Urothelium cell line (cell line): ENCODE results near the gene MMP15.
A peak's percentile ranks its signal among the peaks of the same experiment; 100 is the strongest.
"Not testable (repeated sequence)": the region's sequence is repeated elsewhere in the genome, so short reads cannot be mapped to it uniquely, and the experiment has no call there.

Experiments used
- DNase-seq: peaks from one replicate; pipeline ENCODE4 v3.0.0; 2011; ENCODE audit warnings: low spot score, mixed read lengths
- FAIRE-seq: peaks from 2 replicates; lab custom pipeline; 2011; peaks lifted over from hg19 to GRCh38; lab: Jason Lieb, UNC

The MMP15 gene

DNA sequence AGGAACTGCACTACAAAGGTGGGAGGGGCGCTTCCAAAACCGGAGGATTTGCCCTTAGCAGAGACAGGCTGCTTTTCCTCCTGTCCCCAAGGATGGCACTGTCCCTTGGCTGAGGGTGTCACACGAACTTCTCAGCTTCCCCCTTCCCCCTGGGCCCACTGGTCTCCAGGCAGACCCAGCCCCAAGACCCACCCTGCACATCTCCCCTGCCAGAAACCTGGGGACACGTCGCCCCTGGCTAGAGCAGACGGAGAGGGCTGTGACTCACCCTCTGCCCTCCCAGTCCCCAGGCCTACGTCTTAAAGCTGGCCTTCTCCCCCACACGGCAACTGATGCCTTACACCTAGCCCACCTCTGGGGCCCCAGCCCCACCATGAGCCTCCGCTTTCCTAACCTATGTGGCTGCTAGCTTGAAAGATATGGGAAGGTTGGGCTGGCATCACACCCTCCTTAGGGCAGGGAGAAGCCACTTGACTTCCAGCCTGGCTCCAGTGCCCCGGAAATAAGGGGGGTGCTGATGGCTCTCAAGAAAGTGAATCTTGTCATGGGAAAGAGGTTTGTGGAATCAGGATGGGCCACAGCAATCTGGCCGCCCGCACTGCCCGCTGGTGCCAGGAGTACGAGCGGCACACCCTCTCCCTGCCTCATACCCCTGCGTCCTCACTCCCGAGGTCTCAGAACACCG, 29.7 kb upstream of the MMP15 start:
- no peak for DNase-seq
- FAIRE-seq, result no peak

DNA sequence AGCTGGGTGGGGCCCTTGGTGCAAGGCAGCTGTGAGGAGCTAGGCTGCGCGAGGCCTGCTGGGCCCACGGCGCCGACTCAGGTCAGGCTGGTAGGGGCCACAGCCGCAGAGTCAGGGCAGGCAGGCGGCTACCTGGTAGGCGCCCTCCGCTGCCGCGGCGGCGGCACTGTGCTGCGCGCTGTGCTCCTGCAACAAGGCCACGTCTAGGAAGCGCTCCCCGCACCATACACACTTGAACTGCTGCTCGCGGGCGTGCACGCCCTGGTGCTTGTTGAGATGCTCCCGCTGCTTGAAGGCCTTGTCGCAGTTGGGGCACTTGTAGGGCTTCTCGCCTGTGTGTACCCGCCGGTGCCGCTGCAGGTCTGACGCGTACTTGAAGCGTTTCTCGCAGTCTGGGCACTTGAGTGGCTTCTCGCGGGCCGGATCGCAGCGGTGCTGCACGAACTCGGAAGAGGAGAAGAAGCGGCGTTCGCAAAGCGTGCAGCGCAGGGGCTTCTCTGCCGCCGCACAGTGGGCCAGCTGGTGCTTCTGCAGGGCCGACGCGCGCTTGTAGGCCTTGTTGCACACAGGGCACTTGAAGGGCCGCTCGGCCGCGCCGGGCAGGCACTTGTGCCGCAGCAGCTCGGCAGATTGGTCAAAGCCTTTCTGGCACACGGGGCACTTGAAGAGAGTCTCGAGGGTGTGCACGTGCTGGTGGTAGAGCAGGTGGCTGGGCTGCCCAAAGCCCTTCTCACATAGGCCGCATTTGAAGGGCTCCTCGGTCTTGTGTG, 29.0 kb upstream of the MMP15 start:
- FAIRE-seq, result no peak
- no peak for DNase-seq

DNA sequence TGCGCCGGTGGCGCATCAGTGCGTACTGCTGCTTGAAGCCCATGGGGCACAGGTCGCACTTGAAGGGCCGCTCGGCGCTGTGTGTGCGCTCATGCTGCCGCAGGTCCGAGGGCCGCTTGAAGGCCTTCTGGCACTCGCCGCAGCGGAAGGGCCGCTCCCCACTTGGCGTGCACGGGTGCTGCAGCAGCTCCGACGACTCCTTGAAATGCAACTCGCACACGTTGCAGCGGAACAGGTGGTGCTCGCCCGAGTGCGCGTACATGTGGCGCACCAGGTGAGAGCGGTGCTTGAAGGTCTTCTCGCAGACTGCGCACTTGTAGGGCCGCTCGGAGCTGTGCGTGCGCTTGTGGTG, 28.4 kb upstream of the MMP15 start:
- DNase-seq (no peak), FAIRE-seq (no peak)

DNA sequence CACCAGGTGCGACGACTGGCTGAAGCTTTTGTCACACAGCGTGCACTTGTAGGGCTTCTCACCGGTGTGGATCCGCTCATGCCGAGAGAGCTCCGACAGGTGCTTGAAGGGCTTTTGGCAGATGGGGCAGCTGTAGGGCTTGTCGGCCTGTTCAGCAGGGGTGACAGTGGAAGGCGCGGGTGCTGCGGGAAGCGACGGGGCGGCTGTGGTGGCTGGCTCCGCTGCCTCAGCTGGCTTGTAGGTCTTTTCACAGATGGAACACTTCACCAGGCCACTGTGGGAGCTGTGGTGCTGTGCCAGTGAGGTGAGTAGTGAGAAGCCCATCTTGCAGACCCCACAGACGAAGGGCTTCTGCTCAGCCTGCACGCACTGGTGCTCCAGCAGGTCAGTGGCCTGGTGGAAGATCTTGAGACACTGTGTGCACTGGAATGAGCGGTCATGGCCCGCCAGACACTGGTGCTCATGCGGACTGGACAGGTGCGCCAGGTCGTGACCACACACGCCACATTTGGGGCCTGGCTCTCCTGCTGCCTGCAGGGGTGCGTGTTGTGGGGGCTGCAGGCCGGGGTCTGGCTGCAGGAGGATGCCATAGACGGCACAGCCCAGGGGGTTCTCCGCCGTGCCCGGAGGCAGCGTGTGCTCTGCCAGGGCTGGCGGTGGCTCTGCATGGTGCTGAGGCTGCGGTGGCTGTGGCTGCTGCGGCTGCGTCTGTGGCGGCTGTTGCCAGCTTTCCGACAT, 27.9 kb upstream of the MMP15 start:
- FAIRE-seq, result no peak
- DNase-seq, result no peak

DNA sequence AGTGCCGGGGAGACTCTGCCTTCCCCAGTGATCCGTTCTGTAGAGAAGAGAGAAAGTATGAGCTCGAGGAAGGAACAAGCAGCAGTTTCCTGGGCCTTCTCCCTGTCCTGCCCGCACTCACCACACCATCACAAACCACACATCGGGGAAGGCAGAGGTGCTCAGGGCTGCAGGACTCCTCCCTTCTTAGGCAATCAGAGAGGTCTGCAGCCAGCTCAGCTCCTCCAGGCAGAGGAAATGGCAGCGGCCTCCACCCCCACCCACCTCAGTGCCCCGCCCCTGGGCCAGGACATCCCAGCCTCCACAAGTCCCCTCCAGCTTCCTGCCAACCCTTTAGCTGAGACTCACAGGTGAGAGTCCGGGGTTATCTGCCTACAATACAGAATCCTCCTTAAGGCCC, 27.1 kb upstream of the MMP15 start:
- no peak for DNase-seq
- no peak for FAIRE-seq

DNA sequence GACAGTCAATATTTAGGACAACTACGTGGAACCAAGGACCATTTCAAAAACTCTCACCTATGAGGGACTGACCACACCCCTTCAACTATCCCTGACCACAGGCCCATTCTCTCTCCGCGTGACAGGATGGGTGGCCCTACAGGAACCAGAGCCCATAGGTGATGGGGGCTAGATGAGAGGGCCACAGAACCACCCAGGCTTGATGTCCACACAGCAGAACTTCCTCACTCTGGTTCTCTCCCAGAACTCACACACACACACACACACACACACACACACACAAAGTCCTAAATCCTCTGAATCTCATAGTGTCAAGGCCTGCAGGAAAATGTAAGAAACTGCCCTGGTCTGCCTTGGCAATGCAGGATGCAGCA, 26.6 kb upstream of the MMP15 start:
- FAIRE-seq, result no peak

DNA sequence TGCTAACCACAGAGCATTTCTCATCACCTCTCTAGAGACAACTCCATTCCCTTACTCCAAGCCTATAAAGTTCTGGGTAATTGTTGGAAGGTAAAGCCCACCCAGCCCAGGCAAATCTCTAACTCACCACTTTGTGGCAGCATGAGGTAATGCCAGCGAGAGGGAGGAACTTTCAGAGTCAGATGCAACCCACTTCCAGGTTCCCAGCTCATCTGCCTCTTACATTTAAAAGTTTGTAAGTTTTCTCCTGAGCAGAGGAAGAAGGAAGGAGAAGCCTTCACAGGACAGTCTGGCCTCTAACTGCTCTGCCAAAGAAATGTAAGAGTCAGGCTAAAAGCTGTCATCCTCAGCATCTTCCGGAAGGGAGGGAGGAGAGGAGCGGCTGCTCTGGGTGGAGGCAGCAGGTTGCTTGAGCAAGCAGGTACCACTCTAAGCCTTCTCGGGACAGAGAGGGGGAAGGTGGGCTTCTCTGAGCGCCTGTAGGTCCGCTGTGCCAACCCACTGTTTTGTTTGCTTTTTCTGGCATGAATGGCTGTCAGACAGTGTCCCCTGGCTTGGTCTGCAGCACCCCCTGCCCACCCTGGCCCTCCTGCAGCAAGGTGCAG, 26.1 kb upstream of the MMP15 start:
- FAIRE-seq (no peak), DNase-seq (no peak)

More for the DNA sequence above, 26.6 kb upstream of the MMP15 start:
- no peak for DNase-seq

DNA sequence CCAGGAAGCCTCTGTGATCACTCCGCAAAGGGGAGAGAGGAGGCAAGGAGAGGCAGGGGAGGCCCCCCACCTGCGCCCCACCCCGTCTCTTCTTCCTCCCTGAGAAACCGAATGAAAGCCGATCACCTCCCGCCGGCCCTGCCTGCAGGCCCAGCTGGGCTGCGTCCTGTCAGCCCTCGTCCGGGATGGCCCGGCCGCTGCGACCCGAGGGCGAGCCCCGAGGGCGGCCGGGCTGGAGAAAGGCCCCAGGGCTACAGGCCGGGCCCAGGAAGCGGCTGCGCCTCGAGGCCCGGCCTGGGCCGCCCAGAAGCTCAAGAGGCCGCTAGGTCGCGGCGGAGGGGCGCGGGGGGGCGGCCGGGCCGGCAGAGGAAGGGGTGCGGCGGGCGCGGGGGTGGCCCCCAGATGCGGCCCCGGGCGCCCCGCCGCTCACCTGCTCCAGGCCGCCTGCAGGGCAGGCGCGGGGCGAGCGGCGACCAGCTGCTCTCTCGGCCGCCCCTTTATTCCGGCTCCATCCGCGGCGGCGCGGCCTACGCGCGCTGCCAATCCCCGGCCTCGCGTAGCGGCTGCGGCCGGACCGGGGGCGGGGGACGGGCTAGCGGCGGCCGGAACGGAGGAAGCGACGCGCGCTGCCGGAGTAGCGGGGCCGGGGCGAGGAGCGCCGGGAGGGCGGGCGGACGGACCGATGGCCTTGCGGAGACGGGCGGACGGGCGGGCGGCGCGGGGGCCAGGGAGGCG, 25.4 kb upstream of the MMP15 start, which contains the start of gene ZNF319:
ZNF319 (minus strand) TSS at position 702 of the 735 bp plus-strand sequence. CDS start 2,407 bp downstream, outside the sequence.
- no peak for FAIRE-seq

DNA sequence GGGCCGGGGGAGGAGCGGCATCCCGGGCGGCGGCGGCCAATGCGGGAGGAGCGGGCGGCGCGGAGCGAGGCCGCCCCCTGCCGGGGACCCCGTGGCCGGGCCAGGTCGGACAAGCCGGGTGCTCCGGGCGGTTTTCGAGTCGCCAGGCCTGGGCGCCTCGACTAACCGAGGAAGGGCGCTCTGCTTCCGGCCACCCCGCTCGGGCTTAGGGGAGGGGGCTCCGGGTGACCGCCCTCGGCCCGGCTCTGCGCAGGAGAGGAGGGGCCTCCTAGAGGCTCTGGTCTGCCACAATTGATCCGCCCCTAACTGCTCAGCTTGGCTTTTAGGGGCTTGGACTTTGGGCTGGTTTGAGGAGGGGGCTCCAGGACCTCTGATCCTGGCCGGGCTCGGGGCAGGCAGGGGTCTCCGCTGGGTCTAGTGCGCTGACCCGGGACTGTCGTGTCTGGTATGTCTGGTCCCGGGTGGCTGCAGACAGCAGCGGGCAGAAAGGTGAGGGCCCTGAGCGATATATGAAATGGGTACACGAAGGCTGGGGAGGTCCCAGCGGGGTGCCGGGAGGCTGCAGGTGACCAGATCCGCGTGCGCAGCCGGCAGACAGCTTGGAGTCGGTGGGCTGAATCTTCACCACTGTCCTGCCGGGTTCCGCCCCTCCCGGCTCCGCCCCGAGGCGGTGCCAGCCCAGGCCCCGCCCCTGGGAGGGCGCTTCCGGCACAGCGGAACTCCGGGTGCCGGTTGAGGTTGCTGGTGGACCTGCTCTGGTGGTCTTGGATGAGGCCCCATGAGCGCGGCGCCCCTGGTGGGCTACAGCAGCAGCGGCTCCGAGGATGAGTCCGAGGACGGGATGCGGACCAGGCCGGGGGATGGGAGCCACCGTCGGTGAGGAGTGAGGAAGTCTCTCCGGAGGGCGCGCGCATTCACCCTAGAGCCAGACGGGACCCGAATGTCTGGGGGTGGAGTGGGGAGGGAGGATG, 24.6 kb upstream of the MMP15 start, which contains the start of gene USB1:
USB1 (plus strand) TSS at position 702 of the 971 bp plus-strand sequence; CDS start at position 779, 77 bp downstream.
- DNase-seq, result peak; percentile 96
- FAIRE-seq, result peak; percentile 59

More for the DNA sequence above, 25.4 kb upstream of the MMP15 start, which contains the start of gene ZNF319:
- DNase-seq, result peak; percentile 42

DNA sequence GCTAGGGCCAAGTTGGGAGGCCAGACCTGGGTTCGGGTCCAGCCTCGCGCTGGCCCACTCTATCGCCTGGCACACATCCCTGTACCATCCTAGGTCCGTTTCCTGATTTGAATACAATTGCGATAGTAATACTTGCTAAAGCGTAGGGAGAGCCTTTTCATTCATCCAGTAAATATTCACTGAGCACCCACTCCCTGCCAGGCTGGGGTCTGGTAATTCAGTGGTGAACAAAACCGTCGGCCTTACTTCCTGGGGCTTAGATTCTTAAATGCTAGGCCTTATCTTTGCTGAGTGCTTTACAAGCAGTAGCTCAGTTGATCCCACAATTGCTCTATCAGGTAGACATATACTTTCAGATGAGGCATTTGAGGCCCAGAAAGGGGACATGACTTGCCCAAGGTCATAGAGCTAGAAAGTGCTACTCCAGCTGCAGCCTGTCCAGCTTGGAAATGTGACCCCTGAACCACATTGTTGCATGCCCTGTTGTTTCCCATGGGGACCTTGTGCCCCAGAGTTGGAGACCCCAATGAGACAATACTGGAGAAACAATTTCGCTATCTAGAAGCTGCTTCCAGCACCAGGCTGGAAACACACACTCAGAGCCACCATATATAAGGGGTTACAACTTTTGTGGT, 23.7 kb upstream of the MMP15 start:
- FAIRE-seq (no peak), DNase-seq (no peak)

DNA sequence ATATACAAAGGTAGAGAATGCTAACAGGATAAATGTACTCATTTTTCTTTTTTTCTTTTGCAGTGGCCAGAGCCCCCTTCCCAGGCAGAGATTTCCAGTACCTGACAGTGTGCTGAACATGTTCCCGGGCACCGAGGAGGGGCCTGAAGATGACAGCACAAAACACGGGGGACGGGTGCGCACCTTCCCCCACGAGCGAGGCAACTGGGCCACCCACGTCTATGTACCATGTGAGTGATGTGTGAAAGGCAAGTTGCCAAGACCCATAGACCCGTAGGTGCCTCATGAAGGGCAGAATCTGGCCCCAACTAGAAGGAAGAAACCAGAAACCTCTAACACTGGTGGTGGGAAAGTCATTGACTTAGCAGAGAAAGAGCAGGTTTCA, 23.1 kb upstream of the MMP15 start:
- FAIRE-seq (no peak), DNase-seq (no peak)

DNA sequence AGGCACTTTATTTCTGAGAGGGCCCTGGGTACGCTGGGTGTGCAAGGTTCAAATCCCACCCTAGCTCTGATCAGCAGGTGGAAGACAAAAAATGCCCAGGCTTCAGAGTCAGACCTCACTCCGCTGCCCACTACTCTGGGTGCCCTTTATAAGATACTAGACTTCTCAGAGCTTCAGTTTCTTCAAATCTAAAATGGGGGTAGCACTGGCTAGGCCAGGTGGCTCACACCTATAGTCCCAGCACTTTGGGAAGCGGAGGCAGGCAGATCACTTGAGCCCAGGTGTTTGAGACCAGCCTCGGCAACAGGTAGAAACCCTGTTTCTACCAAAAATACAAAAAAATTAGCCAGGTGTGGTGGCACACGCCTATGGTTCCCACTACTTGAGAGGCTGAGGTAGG, 22.6 kb upstream of the MMP15 start:
- no peak for DNase-seq
- FAIRE-seq, result no peak

DNA sequence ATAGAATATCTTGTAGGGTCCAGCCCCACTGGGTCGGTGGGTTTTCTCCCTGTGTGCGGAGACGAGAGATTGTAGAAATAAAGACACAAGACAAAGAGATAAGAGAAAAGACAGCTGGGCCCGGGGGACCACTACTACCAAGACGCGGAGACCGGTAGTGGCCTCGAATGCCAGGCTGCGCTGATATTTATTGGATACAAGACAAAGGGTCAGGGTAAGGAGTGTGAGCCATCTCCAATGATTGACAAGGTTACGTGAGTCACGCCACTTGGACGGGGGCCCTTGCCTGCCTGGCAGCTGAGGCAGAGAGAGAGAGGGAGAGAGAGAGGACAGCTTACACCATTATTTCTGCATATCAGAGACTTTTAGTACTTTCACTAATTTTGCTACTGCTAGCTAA, 20.8 kb upstream of the MMP15 start:
- DNase-seq, FAIRE-seq: not testable (repeated sequence)

DNA sequence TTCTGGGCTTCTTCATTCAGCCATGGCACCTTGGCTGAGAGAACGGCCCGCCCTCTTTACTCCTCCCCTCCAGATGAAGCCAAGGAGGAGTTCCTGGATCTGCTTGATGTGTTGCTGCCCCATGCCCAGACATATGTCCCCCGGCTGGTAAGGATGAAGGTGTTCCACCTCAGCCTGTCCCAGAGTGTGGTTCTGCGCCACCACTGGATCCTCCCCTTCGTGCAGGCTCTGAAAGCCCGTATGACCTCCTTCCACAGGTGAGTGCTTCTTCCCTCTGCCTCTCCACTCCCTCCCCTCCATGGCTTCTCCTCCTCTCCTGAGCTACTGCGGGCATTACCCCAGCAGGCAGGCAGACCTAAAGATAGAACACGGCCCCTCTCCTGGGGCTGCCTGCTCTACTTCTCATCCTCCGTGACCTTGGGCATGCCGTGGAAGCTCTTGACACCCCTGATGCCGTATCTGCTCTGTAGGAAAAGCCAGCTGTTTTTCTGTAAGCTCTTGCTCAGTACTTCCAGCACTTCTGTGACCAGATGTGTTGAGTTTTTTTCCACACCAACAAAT, 15.6 kb upstream of the MMP15 start:
- FAIRE-seq (no peak), DNase-seq (no peak)

DNA sequence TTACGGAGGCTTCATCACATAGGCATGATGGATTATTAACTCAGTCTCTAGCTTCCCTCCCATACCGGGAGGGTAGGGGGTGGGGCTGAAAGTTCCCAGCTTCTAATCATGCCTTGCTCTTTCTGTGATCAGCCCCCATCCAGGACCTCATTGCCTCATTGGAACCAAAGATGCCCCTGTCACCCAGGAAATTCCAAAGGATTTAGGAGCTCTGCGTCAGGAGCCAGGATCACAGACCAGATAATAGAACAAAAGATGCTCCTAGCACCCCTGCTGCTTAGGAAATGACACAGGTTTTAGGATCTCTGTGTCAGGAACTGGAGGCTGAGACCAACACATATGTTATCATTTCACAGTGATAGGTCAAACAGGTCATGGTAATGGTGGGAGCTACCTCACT, 14.7 kb upstream of the MMP15 start:
- FAIRE-seq, result no peak
- no peak for DNase-seq

DNA sequence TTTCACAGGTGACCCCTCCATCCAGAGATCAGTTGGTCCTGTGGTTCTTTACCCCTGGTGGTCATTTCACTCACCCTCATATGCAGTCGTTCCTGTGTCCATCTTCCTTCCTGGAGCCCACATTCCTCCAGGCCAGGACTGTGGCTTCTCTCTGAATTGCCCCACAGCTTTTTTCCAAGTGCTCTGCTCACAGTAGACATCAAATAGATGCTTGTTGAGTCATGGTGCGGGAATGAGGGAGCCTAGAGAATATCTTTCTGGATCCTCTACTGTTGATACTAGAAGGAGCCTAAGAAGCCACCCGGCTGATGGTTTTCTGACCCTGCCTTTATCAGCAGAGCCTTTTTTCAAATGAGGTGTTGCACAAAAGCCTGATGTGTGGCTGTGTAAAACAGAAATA, 13.9 kb upstream of the MMP15 start:
- DNase-seq, result no peak

DNA sequence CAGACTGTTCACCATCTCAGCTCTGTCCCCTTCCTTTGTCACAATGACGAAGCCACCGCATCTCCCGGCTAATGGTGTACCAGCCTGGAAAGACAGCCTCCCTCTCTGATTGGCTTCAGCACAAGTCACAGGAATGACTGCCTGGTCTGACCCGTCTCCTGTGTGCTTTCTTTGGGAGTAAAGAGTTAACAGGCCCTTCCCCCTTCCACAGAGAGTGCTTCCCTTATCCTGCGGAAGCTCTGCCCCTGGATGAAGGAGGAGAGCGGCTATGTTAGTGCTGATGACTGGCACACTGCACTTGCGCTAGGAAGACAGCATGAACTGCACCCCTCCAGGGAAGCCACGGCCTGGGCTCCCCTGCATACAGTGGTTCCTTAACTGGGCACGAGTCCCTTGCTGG, 13.1 kb upstream of the MMP15 start:
- FAIRE-seq, result no peak
- no peak for DNase-seq

More for the DNA sequence above, 13.9 kb upstream of the MMP15 start:
- no peak for FAIRE-seq

DNA sequence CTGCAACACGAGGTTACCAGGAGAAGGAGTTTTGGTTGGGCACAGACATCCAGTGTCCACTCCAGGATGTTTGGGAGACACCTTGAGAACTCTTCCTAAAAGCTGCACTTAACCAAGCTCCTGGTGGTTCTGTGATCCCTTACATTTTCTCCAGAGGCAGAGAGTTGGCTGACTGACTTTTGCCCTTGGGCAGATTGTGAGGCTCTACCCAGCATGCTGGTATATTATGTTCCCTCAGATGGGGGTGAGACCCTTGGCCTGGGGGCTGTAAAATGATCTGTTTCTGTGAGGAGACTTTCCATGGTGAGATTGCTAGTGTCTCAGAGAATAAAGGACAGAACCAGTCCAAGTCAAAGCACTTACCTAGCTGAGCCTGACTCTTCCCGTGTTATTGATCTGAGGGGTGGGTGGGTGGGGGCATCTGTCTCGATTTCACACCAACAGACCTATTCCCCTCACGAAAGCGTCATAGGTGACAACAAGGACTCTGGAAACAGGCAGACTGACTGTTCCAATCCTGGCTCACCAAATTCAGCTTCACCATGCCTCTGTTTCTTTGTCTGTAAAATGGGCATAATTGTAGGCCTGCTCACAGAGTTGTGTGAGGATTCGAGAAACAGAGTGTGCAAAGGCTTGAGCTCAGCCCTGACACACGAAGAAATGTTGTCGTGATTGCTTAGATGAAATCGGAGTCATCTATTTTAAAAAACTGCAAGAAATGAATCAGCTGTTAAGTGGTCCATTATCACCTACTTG, 12.2 kb upstream of the MMP15 start:
- DNase-seq, result no peak
- no peak for FAIRE-seq
